ENCODE results near the gene PLCH2.

DNA sequence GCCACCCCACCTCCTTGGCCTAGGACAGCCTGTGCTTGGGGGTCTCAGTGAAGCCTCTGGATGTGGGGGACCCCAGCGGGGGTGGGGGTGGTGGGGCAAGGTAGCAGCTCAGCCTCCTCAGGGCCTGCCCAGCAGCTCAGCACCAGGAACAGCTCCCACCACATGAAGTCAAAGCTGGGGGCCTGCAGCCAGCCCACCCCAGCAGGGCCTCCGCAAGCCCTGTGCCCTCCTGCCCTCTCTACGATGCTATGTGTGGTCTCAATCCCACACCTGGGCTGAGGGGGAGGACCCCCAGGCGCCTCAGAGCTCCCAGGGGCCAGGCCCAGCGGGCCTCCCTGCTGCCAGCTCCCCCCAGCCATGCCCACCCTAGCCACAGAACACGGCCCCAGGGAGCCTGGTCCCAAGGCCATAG lies 31.7 kb downstream of the PLCH2 start:
- TF ChIP-seq, protein P1, sequence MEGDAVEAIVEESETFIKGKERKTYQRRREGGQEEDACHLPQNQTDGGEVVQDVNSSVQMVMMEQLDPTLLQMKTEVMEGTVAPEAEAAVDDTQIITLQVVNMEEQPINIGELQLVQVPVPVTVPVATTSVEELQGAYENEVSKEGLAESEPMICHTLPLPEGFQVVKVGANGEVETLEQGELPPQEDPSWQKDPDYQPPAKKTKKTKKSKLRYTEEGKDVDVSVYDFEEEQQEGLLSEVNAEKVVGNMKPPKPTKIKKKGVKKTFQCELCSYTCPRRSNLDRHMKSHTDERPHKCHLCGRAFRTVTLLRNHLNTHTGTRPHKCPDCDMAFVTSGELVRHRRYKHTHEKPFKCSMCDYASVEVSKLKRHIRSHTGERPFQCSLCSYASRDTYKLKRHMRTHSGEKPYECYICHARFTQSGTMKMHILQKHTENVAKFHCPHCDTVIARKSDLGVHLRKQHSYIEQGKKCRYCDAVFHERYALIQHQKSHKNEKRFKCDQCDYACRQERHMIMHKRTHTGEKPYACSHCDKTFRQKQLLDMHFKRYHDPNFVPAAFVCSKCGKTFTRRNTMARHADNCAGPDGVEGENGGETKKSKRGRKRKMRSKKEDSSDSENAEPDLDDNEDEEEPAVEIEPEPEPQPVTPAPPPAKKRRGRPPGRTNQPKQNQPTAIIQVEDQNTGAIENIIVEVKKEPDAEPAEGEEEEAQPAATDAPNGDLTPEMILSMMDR (IDR thresholded peaks at IDR 0.05; ENCODE audit: low read length), result no peak
- TF ChIP-seq EZH2 (IDR thresholded peaks at IDR 0.05; ENCODE audit: borderline replicate concordance, low read length), result no peak
